Measurements from ENCODE around the gene MED13L.

DNA sequence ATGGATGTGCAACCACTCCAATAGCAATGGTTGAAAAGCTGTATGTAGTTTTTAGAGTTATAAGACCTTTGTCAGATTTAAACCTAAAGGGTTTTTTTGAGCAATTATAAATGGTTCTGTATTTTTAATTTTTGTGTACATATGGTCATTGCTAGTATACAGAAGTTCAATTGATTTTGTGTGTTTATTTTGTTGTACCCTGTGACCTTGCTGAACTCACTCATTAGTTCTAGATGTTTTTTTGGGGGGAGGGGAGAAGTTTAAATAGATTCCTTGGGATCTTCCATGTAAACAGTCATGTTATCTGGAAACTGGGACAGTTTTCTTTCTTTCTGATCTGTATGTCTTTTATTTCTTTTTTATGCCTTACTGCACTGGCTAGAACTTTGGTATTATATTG is 87.8 kb downstream of the MED13L start:
- TF ChIP-seq POLR2A (IDR thresholded peaks at IDR 0.05) = no peak
- TF ChIP-seq, protein P1, sequence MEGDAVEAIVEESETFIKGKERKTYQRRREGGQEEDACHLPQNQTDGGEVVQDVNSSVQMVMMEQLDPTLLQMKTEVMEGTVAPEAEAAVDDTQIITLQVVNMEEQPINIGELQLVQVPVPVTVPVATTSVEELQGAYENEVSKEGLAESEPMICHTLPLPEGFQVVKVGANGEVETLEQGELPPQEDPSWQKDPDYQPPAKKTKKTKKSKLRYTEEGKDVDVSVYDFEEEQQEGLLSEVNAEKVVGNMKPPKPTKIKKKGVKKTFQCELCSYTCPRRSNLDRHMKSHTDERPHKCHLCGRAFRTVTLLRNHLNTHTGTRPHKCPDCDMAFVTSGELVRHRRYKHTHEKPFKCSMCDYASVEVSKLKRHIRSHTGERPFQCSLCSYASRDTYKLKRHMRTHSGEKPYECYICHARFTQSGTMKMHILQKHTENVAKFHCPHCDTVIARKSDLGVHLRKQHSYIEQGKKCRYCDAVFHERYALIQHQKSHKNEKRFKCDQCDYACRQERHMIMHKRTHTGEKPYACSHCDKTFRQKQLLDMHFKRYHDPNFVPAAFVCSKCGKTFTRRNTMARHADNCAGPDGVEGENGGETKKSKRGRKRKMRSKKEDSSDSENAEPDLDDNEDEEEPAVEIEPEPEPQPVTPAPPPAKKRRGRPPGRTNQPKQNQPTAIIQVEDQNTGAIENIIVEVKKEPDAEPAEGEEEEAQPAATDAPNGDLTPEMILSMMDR (IDR thresholded peaks at IDR 0.05) = no peak

Data from lower leg skin (tissue), 3 donors.